ENCODE measurements around the gene SUPT7L.
"Not testable (repeated sequence)": the region's sequence is repeated elsewhere in the genome, so short reads cannot be mapped to it uniquely, and the experiment has no call there.

Gene SUPT7L

GRCh38 chr2:27638037-27638637 is 25.3 kb downstream of the SUPT7L start:
- no peak for DNase-seq (ENCODE audit: low spot score)

GRCh38 chr2:27636766-27637165 is 26.6 kb downstream of the SUPT7L start:
- no peak for DNase-seq (ENCODE audit: low spot score)

GRCh38 chr2:27634291-27634690 is 29.1 kb downstream of the SUPT7L start:
- no peak for DNase-seq (ENCODE audit: low spot score)

DNA sequence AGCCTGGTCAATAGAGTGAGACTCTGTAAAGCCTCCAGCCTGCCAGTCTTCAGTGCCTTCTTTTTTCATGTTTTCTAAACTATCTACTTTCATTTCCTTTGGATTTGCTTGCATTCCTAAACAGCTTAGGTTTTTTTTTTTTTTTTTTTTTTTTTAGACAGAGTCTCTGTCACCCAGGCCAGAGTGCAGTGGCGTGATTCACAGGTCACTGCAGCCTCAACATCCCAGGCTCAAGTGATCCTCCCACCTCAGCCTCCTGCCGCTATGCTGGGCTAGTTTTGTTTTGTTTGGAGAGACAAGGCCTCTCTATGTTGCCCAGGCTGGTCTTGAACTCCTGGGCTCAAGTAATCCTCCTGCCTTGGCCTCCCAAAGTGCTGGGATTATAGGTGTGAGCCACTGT is 33.2 kb downstream of the SUPT7L start:
- not testable (repeated sequence) for DNase-seq (ENCODE audit: low spot score)

DNA sequence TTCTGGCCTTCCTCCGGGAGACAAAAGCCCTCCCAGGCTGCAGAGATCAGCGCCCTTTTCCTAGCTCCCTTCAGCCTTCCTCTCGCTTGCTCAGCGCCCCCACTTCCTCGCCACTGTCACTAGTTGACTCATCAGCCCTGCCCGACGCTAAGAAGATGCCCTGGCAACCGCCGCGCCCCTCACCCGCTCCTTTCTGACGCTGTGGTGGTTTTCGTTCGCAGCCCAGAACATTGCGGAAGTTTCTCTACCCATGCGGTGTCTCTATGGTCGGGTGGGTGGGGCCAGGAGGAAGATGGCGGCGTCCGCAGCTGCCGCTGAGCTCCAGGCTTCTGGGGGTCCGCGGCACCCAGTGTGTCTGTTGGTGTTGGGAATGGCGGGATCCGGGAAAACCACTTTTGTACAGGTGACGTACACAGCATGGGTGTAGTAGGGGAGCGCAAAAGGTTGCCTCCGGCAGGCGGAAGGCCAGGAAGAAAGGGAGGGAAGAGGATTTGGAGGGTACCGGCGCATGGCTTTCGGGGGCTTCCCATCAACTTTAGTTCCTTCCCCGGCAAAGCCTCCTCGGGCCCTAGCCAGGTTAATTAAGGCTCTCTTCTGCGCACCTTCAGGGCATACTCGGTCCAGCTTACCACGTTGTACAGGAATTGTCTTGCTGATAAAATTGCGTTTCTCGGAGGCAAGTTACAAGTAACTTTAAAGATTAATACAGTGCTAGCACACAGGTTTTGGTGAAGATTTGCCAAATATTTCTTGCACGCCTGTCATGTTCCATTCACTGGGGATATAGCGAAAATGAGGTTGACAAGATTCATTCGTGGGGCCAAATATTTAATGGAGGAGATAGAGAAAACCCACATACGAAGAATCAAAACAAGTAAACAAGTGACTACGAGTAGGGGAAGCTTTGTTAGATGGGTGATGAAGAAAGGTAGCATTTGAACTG is 34.4 kb downstream of the SUPT7L start, which contains the start of the genes CCDC121 and GPN1:
Gene CCDC121 (minus strand): TSS at position 246 of the 943 bp plus-strand sequence. CDS start 1,213 bp downstream, outside the sequence.
Gene GPN1 (plus strand): TSS at position 284 of the 943 bp plus-strand sequence. CDS start 9 bp downstream, at position 293.
- DNase-seq (ENCODE audit: low spot score) = peak; percentile 82

- DNase-seq (ENCODE audit: low spot score) = no peak
Observed at GRCh38 chr2:27627963-27628766, 35.2 kb downstream of the SUPT7L start.

- not testable (repeated sequence) for DNase-seq (ENCODE audit: low spot score)
Observed at GRCh38 chr2:27626921-27627320, 36.5 kb downstream of the SUPT7L start.

DNA sequence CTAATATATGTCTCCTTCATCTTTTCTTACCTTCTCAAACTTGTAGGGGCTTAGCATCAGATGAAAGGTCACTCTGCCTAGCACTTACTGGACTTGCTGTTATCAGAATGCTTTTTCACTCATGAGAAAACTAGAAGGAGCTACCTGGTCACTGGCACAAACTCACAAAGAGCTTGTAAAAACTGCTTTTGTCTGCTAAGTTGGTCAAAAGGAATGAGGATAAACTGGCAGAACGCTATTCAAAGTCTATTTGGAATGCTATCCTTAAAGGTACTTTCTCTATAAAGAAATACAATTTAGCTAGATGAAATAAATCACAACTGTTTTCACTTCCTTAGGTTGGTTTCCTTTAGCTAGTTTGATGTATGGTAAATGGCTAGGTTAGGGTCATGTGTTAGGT is 37.1 kb downstream of the SUPT7L start:
- not testable (repeated sequence) for DNase-seq (ENCODE audit: low spot score)

DNA sequence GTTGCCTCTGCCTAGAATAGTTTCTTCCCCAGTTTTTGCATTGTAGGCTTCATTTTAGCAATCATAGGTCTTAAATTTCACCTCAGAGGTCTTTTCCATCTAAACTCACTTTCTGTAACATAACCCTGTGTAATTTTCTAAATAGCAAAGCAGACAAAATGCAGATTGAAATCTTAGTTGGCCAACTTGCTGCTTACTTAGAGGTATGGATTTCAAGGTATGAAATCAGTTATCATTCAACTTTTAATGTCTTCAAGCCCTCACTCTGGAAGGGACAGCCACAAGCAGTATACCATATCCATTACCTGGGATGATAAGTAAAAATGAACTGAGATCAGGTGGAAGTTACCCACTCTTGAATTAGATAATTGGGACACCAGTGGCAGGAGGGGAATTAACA is 38.5 kb downstream of the SUPT7L start:
- DNase-seq (ENCODE audit: low spot score) = no peak

DNA sequence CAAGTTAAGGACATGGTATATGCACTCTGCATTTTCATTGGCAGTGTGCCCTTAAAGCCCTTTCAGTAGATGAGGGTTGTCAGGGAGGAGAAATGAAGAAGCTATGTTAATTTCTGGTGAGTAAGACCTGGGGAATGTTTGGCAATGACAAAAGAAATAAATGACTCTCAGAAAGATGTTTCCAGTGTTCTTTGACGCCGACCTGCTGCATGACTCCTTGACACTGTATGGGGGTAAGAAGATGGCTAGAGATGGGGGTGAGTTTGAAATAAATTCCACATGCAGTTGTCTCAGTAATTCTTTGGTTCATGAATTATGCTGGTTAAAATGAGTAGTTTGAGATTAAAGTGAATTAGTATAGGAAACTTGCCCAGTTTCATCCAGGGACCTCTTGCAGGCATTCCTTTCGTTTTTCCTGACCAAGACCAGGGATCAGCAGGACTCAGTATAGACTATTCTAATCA is 40.5 kb downstream of the SUPT7L start:
- DNase-seq (ENCODE audit: low spot score) = no peak

GRCh38 chr2:27621524-27621923 is 41.9 kb downstream of the SUPT7L start:
- no peak for DNase-seq (ENCODE audit: low spot score)

DNA sequence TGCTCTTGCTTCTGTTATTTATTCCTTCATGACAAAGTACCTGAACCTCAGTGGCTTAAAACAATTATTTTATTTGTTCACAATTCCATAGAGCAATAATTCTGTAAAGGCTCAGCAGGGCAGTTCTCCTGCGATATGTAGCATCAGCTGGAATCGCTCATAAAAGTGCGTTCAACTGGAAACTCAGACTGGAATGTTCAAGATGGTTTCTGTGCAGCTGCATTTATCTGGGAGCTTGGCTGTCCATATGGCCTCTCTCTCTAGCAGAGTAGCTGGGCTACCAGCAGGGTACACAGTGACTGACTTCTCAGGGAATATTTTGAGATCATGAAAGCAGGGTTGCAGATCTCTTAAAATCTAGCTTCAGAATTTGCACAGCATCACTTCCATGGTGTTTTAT is 48.1 kb downstream of the SUPT7L start:
- DNase-seq (ENCODE audit: low spot score) = no peak

DNA sequence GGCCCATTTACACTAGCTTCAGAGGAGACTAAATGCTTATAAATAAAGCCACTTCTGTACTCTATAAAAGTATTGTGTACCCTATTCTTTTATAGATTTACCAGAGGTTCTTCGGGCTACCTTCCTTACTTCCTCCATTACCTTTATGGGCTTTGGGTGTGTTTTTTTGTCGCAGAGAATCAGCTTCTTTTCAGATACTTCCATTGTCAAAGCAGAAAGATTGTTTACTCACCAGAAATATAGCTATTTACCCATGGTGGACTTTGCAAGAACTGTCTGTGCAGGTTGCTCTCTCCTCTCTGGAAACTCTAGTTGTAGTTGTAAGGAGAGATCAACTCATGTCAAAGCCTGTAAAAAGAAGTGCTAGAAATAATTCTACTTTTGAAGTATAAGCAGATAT is 49.4 kb downstream of the SUPT7L start:
- DNase-seq (ENCODE audit: low spot score) = no peak

DNA sequence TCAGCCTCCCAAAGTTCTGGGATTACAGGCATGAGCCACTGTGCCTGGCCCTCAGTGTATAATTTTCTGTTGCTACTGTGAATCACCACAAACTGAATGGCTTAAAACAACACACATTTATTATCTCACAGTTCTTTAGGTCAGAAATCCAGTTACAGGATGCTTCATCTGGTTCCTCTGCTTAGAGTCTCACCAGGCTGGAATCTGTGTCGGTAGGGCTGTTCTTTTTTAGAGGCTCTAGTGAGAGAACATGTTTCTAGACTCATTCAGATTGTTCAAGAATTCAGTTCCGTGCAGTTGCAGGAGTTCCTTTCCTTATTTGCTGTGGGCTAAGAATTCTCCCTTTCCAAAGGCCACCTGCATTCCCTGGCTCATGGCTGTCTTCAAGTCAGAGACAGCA is 56.8 kb downstream of the SUPT7L start:
- no peak for DNase-seq (ENCODE audit: low spot score)
